HS-27A (cell line): ENCODE data around the gene MBD2.
"Not testable (repeated sequence)": the region's sequence is repeated elsewhere in the genome, so short reads cannot be mapped to it uniquely, and the experiment has no call there.

Experiments
- DNase-seq: peaks from one replicate; pipeline ENCODE4 v3.0.0-alpha.2; 2012; ENCODE audit warnings: low read depth, missing footprints

The MBD2 gene

DNA sequence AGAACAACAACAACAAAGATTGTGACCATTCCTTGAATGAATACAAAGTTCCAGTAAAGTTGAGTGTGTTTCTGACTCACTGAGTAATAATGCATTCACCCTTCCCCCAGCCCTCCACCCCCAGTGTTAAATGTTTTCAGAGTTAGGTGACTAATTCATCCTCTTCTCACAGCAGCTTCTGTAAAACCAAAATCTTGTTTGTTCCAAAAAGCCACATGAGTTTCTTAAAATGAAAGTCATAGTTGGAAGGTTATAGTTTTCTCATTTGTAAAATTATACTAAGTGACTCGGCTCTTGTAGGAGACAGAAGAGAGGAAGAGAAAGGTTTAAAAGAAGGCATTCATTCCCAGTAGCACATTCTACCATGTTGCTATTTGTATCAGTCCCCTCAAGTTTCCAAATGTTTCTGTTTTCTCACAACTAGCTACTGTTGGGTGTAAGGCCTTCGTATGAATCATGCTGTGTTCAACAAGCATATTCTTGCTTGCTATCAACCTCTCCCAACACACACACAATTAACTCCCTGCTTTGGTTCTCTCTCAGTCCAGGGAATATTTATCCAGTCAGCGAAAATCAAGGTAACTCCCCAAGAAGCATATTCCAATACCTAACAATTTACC lies 75.3 kb downstream of the MBD2 start:
- DNase-seq: peak; percentile 86

GRCh38 chr18:54148678-54149077 lies 75.8 kb downstream of the MBD2 start:
- no peak for DNase-seq

DNA sequence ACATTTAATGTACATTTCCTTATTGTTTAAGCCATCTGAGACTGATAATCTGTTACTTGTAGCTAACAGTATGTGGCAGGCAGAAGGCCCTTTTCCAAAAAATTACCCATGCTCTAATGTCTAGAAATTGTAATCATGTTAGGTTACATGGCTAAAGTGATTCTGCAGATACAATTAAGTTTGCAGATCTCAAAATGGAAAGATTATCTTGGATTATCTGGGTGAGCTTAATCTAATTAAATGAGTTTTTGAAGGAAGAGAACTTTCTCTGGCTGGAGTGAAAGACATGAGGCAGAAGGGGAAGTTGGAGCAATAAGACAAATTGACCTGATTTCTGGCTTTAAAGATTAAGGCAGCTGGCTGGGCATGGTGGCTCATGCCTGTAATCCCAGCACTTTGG lies 76.3 kb downstream of the MBD2 start:
- no peak for DNase-seq

DNA sequence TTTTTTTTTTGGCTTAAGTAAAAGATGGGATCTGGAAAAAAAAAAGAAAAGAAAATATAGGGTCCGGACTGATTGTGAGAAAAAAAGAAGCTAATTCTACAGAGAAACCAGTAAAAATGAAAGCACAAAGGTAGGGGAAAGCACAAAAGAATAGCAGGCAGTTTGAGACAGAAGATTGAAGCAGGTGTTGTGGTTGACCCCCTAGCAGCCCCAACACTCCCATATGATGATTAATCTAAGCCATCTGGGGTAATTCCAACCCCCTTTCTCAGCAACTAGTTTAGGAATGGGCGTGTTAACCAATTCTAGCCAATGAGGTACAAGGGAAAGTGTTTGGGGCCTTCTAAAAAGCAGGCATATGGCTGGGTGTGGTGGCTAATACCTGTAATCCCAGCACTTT lies 77.0 kb downstream of the MBD2 start:
- DNase-seq: no peak

DNA sequence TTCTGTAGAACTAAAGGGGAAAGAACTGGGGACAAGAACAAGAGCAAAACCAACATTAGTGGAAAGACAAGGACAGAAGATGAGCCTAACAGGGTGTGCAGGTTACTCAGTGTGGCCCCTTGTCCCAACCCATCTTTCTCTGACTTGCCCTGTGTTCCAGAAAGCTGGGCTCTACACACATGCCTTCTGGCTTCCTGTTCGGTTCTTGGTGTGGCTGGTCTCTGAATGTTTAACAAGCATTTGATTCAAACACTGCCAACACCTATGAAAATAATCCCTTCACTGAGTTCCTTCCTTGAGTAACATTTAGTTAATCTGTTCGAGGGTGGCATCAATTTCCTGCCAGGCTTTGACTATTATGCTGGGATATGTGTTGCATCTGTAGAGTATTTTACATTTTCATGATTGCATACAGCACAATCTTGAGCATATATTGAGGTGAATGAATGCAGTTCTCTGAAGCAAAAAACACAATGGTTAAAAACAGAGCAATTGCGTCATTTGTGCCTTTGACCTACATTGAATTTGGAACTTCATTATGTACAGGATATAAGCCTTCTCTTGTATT lies 83.3 kb downstream of the MBD2 start:
- DNase-seq: no peak

- DNase-seq: no peak
These were observed 83.8 kb downstream of the MBD2 start for GRCh38 chr18:54140641-54141040.

DNA sequence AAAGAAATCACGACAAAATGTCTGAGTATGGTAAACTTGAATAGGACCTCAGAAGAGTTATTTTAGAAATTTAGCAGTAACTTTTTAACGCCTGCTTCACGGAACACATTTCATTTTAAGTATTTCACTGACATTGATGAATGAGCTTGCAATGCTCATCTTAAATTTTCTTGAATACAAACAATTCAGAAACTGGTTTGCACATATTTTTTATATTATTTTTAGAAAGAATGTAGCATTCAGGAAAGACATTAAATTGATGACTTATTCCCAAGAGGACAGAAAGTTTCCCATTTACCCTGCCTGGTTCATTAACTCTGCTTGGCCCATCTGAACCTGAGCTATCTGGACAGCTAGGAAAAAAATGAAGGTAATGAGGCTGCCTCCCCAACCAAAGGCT lies 89.3 kb downstream of the MBD2 start:
- no peak for DNase-seq

DNA sequence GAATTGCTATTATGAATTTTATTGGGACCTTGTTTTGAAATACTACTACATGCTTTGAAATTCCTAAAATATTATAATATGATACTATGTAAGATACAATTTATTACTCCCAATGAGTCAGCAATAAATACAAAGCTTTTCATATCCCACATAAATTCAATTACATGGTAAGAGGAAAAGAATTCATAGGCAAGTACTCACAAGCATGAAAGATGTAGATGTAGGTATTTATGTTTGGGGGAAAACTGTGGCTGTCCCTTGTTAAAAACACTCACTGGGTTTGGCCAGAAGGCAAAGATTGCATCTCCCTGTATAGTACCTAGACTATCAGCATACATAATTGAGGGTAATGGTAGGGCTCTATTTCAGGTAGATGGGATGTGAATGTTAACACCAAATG lies 90.4 kb downstream of the MBD2 start:
- no peak for DNase-seq

GRCh38 chr18:54130631-54131030 lies 93.8 kb downstream of the MBD2 start:
- no peak for DNase-seq

- peak; percentile 20 for DNase-seq
These were observed 94.3 kb downstream of the MBD2 start for GRCh38 chr18:54130177-54130576.

DNA sequence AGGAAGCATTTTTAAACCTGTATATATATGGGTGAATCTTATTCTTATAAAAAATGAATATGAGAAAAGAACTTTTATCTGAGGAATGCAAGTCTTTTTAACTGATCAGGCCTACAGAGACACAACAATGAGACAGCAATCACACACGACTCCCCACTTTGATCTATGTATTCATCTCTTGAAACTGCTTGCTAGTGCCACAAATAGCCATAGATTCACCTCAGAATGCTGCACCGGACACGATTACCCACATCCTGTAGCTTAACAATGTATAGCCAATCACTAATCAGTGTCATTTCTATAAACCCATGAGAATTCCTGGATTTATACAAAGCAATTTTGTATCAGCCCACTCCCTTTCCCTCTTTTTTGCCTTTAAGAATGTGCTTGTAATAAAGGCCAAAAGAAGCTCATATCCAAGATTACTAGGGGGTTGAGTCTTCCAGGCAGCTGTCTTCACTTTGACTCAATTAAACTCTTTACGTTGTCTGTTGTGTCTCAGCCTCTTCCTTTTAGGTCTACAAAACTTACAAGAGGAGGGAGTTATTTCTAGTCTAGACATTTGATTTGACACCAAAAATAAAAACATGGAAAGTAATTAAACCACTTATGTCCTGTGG lies 94.9 kb downstream of the MBD2 start:
- no peak for DNase-seq

DNA sequence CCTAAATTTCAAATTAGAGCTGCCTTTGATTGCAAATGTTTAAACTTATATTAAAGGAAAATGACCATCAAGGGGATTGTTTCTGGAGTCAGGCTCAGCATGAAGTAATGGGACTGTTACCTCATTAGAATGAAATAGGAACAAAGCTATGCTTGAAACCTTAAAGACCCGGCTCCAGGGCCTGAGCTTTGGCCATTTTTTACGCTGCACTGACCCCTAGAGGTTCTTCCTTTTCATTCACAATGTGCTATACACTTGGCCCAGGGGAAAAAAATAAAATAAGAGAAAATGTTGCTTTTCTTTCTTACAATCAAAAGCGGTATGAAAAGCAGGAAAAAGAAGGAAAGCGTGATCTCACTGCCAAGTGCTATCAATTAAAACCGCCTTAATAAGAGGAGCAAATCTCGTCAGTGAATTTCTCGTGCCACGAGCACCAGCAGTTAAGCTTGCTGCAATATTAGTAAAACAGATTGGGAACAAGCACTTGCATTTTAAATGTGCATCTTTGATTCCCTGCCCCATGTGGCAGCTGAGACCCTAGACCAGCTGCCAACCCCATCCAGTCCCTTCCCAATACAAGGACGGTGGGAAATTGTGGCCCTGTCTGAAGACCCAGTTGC lies 96.6 kb downstream of the MBD2 start:
- peak; percentile 26 for DNase-seq

- DNase-seq: no peak
These were observed 99.0 kb downstream of the MBD2 start for GRCh38 chr18:54125429-54125828.

- not testable (repeated sequence) for DNase-seq
These were observed 100.6 kb downstream of the MBD2 start for GRCh38 chr18:54123720-54124440.

GRCh38 chr18:54119524-54120019 lies 104.9 kb downstream of the MBD2 start:
- DNase-seq: peak; percentile 31

GRCh38 chr18:54117853-54118773 lies 106.4 kb downstream of the MBD2 start:
- no peak for DNase-seq

DNA sequence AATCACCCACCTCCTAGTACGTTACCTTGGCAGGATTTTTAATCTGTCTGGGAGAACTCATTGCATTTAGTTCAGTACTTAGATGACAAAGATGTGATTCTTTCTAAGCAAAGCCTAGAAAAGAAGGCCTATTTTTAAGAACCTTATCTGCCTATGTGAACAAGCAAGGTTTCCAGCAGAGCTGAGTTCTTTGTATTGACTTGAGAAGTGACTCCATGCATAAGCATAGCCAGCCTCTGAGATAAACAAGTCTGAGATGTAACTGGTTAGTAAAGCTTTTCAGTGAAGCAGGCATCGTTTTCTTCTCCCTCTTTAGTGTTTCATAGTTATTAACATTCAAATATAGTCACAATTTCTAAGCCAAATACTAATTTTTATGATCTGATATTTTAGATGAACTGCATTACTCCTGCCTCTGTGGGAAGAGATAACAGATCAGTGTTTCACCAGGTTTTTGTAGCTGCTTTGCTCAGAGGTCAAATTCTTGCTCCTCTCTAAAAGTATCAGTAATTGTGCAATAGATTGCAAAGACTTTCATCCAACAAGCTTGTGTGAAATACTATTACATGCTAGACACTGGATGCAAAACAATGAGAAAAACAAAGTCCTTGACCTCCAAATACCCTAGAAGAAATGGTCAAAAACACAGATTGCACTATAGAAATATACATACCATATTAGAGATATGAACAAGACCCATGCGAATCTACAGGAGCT lies 107.8 kb downstream of the MBD2 start:
- DNase-seq: no peak

GRCh38 chr18:54112356-54112755 lies 112.1 kb downstream of the MBD2 start:
- DNase-seq: no peak

DNA sequence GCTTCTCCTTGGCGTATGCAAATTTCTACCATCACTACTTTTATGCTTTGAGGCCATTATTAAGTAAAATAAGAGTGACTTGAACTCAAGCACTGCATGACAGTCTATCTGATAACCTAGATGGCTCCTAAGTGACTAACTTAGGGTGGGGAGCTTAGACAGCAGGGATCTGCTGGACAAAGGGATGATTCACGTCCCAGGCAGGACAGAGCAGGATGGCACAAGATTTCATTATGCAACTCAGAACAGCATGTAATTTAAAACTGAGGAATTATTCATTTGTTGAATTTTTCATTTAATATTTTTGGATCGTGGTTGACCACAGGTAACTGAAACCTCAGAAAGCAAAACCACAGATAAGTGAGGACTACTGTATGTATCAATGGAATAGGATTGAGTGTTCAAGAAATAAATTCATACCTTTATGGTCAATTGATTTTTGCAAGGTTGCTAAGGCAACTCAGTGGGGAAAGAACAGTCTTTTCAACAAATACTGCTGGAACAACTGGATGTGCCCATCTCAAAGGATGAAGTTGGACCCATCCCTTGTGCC lies 115.3 kb downstream of the MBD2 start:
- DNase-seq: peak; percentile 24

GRCh38 chr18:54102123-54102522 lies 122.3 kb downstream of the MBD2 start:
- no peak for DNase-seq
